Epithelial cell of esophagus (primary cell): ENCODE measurements around the gene FBXO34.

Source experiments
- DNase-seq: peaks from one replicate; pipeline ENCODE4 v3.0.0; 2010; ENCODE audit warnings: low read depth
- H3K4me3 ChIP-seq: 2 replicates; pipeline ENCODE4 v1.5.1; 2011; ENCODE audit warnings: mild to moderate bottlenecking, low read length, control low read depth
- CTCF ChIP-seq: IDR thresholded peaks from 2 replicates; pipeline ENCODE4 v1.5.1; 2011; ENCODE audit warnings: low read depth, mild to moderate bottlenecking, low read length, control low read depth, inconsistent platforms; ENCODE audit not compliant: insufficient read depth; ENCODE audit errors: missing control alignments

FBXO34 gene

GRCh38 chr14:55239320-55239719 is 31.9 kb upstream of the FBXO34 start:
- no peak for TF ChIP-seq CTCF
- H3K4me3 ChIP-seq = no peak overlapping the region
- DNase-seq = no peak

GRCh38 chr14:55240526-55241178 is 30.6 kb upstream of the FBXO34 start:
- peak; percentile 42 for DNase-seq
- TF ChIP-seq CTCF = no peak

GRCh38 chr14:55241673-55242072 is 29.5 kb upstream of the FBXO34 start:
- no peak for DNase-seq
- no peak for TF ChIP-seq CTCF
- no peak overlapping the region for H3K4me3 ChIP-seq

More at GRCh38 chr14:55240526-55241178, 30.6 kb upstream of the FBXO34 start:
- no peak overlapping the region for H3K4me3 ChIP-seq

- no peak for TF ChIP-seq CTCF
- DNase-seq = no peak
- no peak overlapping the region for H3K4me3 ChIP-seq
Observed at GRCh38 chr14:55243386-55243785, 27.8 kb upstream of the FBXO34 start.

- H3K4me3 ChIP-seq = no peak overlapping the region
- TF ChIP-seq CTCF = no peak
- no peak for DNase-seq
Observed at GRCh38 chr14:55243813-55244212, 27.4 kb upstream of the FBXO34 start.

- peak; percentile 76 for TF ChIP-seq CTCF
Observed at GRCh38 chr14:55245657-55246268, 25.5 kb upstream of the FBXO34 start.

GRCh38 chr14:55248411-55248810 is 22.8 kb upstream of the FBXO34 start:
- DNase-seq = no peak
- TF ChIP-seq CTCF = no peak
- H3K4me3 ChIP-seq = no peak overlapping the region

More at GRCh38 chr14:55245657-55246268, 25.5 kb upstream of the FBXO34 start:
- DNase-seq = peak; percentile 51
- H3K4me3 ChIP-seq = no peak overlapping the region
